ENCODE results near the gene EPB41L2. TPM values are rescaled to one million over a fixed set of nuclear protein-coding genes. Genes with fewer than 3 reads are reported as not detected.

Gene EPB41L2
- total and polyA plus RNA-seq, 7 donors: 41.2 to 147 (median 65.7) TPM

DNA sequence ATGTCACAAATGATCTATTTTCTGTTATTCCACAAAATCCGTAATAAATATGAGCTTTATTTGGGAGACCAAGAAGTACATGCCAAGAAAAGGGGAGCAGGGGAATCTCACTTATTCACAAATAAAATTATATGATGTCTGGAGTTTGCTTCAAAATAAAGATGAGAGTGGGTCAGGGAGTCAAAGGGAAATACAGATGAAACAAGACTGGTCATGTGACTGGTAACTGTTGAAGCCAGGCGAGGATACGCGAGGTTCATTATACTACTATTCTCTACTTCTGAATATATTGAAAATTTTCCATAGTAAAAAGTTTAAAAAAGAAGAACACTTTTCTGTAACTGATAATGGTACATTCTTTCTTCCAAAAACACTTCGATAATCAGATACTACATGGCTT, 14.6 kb downstream of the EPB41L2 start:
- intact Hi-C loops (cut with DNase I): no loop called here
- H3K4me3 ChIP-seq: no peak overlapping the region
- H3K36me3 ChIP-seq: no peaks in the 10 kb centered on the region
- no peak for DNase-seq
- H3K27me3 ChIP-seq: no peaks in the 10 kb centered on the region
- TF ChIP-seq POLR2AphosphoS5 (IDR thresholded peaks at IDR 0.05) (no peak), POLR2A (IDR thresholded peaks at IDR 0.05) (no peak), EP300 (IDR thresholded peaks at IDR 0.05) (no peak)
- TF ChIP-seq, protein P1, sequence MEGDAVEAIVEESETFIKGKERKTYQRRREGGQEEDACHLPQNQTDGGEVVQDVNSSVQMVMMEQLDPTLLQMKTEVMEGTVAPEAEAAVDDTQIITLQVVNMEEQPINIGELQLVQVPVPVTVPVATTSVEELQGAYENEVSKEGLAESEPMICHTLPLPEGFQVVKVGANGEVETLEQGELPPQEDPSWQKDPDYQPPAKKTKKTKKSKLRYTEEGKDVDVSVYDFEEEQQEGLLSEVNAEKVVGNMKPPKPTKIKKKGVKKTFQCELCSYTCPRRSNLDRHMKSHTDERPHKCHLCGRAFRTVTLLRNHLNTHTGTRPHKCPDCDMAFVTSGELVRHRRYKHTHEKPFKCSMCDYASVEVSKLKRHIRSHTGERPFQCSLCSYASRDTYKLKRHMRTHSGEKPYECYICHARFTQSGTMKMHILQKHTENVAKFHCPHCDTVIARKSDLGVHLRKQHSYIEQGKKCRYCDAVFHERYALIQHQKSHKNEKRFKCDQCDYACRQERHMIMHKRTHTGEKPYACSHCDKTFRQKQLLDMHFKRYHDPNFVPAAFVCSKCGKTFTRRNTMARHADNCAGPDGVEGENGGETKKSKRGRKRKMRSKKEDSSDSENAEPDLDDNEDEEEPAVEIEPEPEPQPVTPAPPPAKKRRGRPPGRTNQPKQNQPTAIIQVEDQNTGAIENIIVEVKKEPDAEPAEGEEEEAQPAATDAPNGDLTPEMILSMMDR (IDR thresholded peaks at IDR 0.05): no peak
- WGBS, 2 donors: 91 to 97% methylated on average over 5 of the region's 5 CpGs
- H3K9me3 ChIP-seq: no peaks in the 10 kb centered on the region
- peaks cover 0 to 17% (median 6%) of the 10 kb centered on the region in 4 donors for H3K4me1 ChIP-seq
- peak overlapping the region in 1 of 4 donors; percentile 8 for H3K27ac ChIP-seq

DNA sequence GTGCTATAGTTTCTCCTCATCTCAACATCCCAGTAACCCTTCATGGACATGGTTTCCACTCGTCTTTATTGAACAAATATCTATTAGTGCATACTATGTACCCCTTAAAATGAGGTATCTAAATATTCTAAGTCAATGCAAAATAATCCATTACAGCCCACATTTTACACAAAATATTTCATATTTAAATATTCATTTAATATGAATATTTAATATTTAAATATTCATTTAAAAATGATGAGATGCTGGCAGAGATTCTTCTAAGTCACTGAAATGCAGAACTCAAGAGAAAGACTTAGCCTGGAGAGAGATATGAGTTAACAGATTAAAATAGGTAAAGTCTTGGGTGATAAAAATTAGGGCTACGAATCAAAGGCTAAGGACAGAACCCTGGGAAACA, 17.9 kb downstream of the EPB41L2 start:
- Histone ChIP-seq H3K4me1 (peaks cover 0 to 24% (median 5%) of the 10 kb centered on the region in 4 donors), H3K36me3 (no peaks in the 10 kb centered on the region), H3K27ac (no peak overlapping the region), H3K27me3 (no peaks in the 10 kb centered on the region), H3K4me3 (no peak overlapping the region), H3K9me3 (no peaks in the 10 kb centered on the region)
- TF ChIP-seq, protein P1 (IDR thresholded peaks at IDR 0.05): no peak
- TF ChIP-seq EP300 (IDR thresholded peaks at IDR 0.05) (no peak), POLR2AphosphoS5 (IDR thresholded peaks at IDR 0.05) (no peak), POLR2A (IDR thresholded peaks at IDR 0.05) (no peak)
- intact Hi-C loops (cut with DNase I): no loop called here
- no peak for DNase-seq
- 90 to 91% methylated on average over 2 of the region's 2 CpGs for WGBS, 2 donors

GRCh38 chr6:131043902-131044447, 19.1 kb downstream of the EPB41L2 start:
- no peaks in the 10 kb centered on the region for H3K27me3 ChIP-seq
- 83 to 86% methylated on average over 4 of the region's 4 CpGs for WGBS, 2 donors

DNA sequence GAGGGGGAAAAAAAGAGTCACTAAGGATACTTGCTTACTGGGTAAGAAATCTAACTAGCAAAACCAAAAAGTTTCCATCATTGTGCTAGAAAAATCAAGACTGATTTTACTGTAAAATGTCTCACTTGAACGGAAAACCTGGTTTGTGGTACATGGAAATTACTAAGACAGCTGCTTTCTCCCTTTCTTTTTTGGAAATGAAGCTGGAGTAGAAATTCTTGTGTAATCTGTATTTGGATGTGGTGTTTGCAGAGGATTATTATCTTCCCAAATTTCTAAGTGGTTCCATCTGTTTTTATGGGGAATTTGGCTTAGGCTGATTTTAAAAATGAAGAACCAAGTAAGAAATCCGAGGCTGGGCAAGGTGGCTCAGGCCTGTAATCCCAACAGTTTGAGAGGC, 20.4 kb downstream of the EPB41L2 start:
- TF ChIP-seq EP300 (IDR thresholded peaks at IDR 0.05) (no peak), POLR2A (IDR thresholded peaks at IDR 0.05) (no peak), POLR2AphosphoS5 (IDR thresholded peaks at IDR 0.05) (peak in 3 of 4 donors; percentile 18 to 28 (median 25))
- TF ChIP-seq, protein P1 (IDR thresholded peaks at IDR 0.05): no peak
- H3K9me3 ChIP-seq: no peaks in the 10 kb centered on the region

More at GRCh38 chr6:131043902-131044447, 19.1 kb downstream of the EPB41L2 start:
- Histone ChIP-seq H3K4me3 (no peak overlapping the region), H3K36me3 (no peaks in the 10 kb centered on the region), H3K27ac (no peak overlapping the region), H3K9me3 (no peaks in the 10 kb centered on the region), H3K4me1 (peaks cover 0 to 16% (median 0%) of the 10 kb centered on the region in 4 donors)
- no peak for DNase-seq
- intact Hi-C loops (cut with DNase I): no loop called here
- no peak for TF ChIP-seq EP300 (IDR thresholded peaks at IDR 0.05)
- no peak for TF ChIP-seq POLR2A (IDR thresholded peaks at IDR 0.05)
- TF ChIP-seq, protein P1 (IDR thresholded peaks at IDR 0.05): no peak
- TF ChIP-seq POLR2AphosphoS5 (IDR thresholded peaks at IDR 0.05): no peak

GRCh38 chr6:131041814-131042213, 21.2 kb downstream of the EPB41L2 start:
- WGBS, 2 donors: 93 to 96% methylated on average over 2 of the region's 2 CpGs
- H3K4me3 ChIP-seq: no peak overlapping the region
- intact Hi-C loops (cut with DNase I): no loop called here
- no peaks in the 10 kb centered on the region for H3K36me3 ChIP-seq
- H3K27me3 ChIP-seq: no peaks in the 10 kb centered on the region
- H3K4me1 ChIP-seq: peaks cover 0 to 18% (median 0%) of the 10 kb centered on the region in 4 donors
- no peak for DNase-seq
- peak overlapping the region in 2 of 4 donors; percentile 20 to 37 for H3K27ac ChIP-seq
- no peaks in the 10 kb centered on the region for H3K9me3 ChIP-seq
- no peak for TF ChIP-seq EP300 (IDR thresholded peaks at IDR 0.05)
- TF ChIP-seq, protein P1 (IDR thresholded peaks at IDR 0.05): no peak
- no peak for TF ChIP-seq POLR2A (IDR thresholded peaks at IDR 0.05)
- TF ChIP-seq POLR2AphosphoS5 (IDR thresholded peaks at IDR 0.05): no peak

More for the DNA sequence above, 20.4 kb downstream of the EPB41L2 start:
- intact Hi-C loops (cut with DNase I): no loop called here
- peaks cover 0 to 18% (median 0%) of the 10 kb centered on the region in 4 donors for H3K4me1 ChIP-seq
- no peak for DNase-seq
- H3K27me3 ChIP-seq: no peaks in the 10 kb centered on the region
- peak overlapping the region in 3 of 4 donors; percentile 6 to 37 (median 20) for H3K27ac ChIP-seq
- 76 to 79% methylated on average over 2 of the region's 2 CpGs for WGBS, 2 donors
- no peaks in the 10 kb centered on the region for H3K36me3 ChIP-seq
- H3K4me3 ChIP-seq: no peak overlapping the region
